Smooth muscle cell (in vitro differentiated cells): ENCODE results near the gene KCTD6. TPM values are rescaled to one million over a fixed set of nuclear protein-coding genes. Genes with fewer than 3 reads are reported as not detected.

ENCODE experiments used
- DNase-seq: peaks from one replicate; lab custom pipeline; 2025; ENCODE audit not compliant: unreplicated experiment; lab: John Stamatoyannopoulos, UW
- H2AFZ ChIP-seq: fragments of 200-600 bp; sonication (generic); 2 replicates; pipeline ENCODE4 v1.6.0; 2016; ENCODE audit warnings: antibody characterized with exemption, low read depth, mild to moderate bottlenecking
- H3F3A ChIP-seq: fragments of 200-600 bp; sonication (generic); 2 replicates; pipeline ENCODE4 v1.6.0; 2017; ENCODE audit warnings: antibody characterized with exemption, low read depth
- H3K27ac ChIP-seq: fragments of 200-600 bp; sonication (generic); 2 replicates; pipeline ENCODE4 v1.5.1; 2016; ENCODE audit warnings: low read depth, mild to moderate bottlenecking
- H3K27me3 ChIP-seq: fragments of 200-600 bp; sonication (generic); 2 replicates; pipeline ENCODE4 v1.6.1; 2016; ENCODE audit warnings: low read depth, mild to moderate bottlenecking
- H3K36me3 ChIP-seq: fragments of 200-600 bp; sonication (generic); 2 replicates; pipeline ENCODE4 v1.5.1; 2016; ENCODE audit warnings: low read depth
- H3K4me1 ChIP-seq: fragments of 200-600 bp; sonication (generic); 2 replicates; pipeline ENCODE4 v1.5.1; 2016; ENCODE audit warnings: low read depth
- H3K4me2 ChIP-seq: fragments of 200-600 bp; sonication (generic); 2 replicates; pipeline ENCODE4 v1.6.0; 2016; ENCODE audit warnings: mild to moderate bottlenecking
- H3K4me3 ChIP-seq: fragments of 200-600 bp; sonication (generic); 2 replicates; pipeline ENCODE4 v1.5.1; 2016; ENCODE audit warnings: mild to moderate bottlenecking
- H3K79me2 ChIP-seq: fragments of 200-600 bp; sonication (generic); 2 replicates; pipeline ENCODE4 v1.6.0; 2016; ENCODE audit warnings: low read depth, mild to moderate bottlenecking
- H3K9ac ChIP-seq: fragments of 200-600 bp; sonication (generic); 2 replicates; pipeline ENCODE4 v1.6.0; 2016; ENCODE audit warnings: low read depth
- H3K9me3 ChIP-seq: fragments of 200-600 bp; sonication (generic); replicated peaks from 2 replicates; pipeline ENCODE4 v1.5.1; 2016; ENCODE audit warnings: low read depth
- H4K20me1 ChIP-seq: fragments of 200-600 bp; sonication (generic); 2 replicates; pipeline ENCODE4 v1.6.0; 2016; ENCODE audit warnings: low read depth
- WGBS: methylation state at CpG from one replicate; pipeline ENCODE4 v1.1.7; 2016; ENCODE audit warnings: low lambda C conversion rate; 5-methylcytosine and 5-hydroxymethylcytosine counted together
- polyA plus RNA-seq: library from polyadenylated mRNA; unstranded; fragments of >200 nt; fragmentation: Nextera tagmentation; extraction: Ambion mirVana; gene quantifications from 2 replicates; pipeline ENCODE4 v1.2.1, GENCODE V29; 2016
- total RNA-seq: library from RNA; depleted of rRNA; stranded (reverse); fragments of >200 nt; gene quantifications from 2 replicates; pipeline ENCODE4 v1.2.3, GENCODE V29; 2014
- TF ChIP-seq, protein P1 (sequence below): fragments of 200-600 bp; sonication (generic); IDR thresholded peaks from 2 replicates; pipeline ENCODE4 v1.5.1; 2017; ENCODE audit warnings: borderline replicate concordance, mild to moderate bottlenecking, antibody characterized with exemption; ENCODE audit not compliant: insufficient read depth, poor library complexity, severe bottlenecking

The KCTD6 gene
- total and polyA plus RNA-seq, 2 experiments from 2014 or later: 20.9 to 21.4 TPM

DNA sequence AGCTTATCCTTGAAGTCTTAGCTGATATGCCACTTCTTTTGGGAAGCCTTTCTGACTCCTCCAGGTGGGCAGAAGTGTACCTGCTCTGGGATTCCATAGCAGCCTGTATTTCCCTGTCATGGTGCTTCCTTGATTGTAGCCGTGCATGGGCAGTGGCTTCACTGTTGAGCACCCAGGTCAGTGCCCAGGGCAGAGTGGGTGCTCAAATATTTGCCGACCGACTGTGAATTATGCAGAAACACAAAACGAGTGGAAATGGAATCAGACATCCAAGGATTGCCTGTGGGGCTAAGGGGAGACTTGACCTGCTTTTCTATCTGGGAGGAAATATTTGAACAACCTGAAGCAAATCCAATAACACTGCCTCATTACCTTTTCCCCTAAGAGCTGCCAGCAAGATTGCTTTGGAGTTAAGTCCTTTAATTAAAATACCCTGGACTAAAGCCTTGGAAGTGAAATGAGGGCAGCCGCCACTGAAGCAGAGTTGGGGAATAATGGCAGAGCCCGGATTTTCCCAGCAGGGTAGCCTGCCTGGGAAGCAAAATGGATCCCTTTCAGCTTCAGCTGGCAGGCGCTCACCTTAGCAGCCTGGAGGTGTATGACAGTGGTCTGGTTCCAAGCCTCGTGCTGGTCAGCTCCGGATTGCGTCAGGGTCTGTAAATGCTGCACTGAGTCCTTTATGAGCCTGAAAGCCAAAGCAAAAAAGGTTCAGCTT, 30.2 kb downstream of the KCTD6 start:
- Histone ChIP-seq H3K36me3 (no peaks in the 10 kb centered on the region), H3K27me3 (no peaks in the 10 kb centered on the region), H3K27ac (no peak overlapping the region), H4K20me1 (no peaks in the 10 kb centered on the region), H3K9ac (no peak overlapping the region), H3K4me1 (peaks cover 35% of the 10 kb centered on the region), H2AFZ (no peak overlapping the region), H3K4me3 (no peak overlapping the region), H3K4me2 (no peak overlapping the region), H3F3A (no peaks in the 10 kb centered on the region), H3K79me2 (no peaks in the 10 kb centered on the region), H3K9me3 (no peaks in the 10 kb centered on the region)
- WGBS: 68% methylated on average over 10 of the region's 10 CpGs
- TF ChIP-seq, protein P1, sequence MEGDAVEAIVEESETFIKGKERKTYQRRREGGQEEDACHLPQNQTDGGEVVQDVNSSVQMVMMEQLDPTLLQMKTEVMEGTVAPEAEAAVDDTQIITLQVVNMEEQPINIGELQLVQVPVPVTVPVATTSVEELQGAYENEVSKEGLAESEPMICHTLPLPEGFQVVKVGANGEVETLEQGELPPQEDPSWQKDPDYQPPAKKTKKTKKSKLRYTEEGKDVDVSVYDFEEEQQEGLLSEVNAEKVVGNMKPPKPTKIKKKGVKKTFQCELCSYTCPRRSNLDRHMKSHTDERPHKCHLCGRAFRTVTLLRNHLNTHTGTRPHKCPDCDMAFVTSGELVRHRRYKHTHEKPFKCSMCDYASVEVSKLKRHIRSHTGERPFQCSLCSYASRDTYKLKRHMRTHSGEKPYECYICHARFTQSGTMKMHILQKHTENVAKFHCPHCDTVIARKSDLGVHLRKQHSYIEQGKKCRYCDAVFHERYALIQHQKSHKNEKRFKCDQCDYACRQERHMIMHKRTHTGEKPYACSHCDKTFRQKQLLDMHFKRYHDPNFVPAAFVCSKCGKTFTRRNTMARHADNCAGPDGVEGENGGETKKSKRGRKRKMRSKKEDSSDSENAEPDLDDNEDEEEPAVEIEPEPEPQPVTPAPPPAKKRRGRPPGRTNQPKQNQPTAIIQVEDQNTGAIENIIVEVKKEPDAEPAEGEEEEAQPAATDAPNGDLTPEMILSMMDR: no peak
- no peak for DNase-seq

GRCh38 chr3:58522759-58523425, 31.0 kb downstream of the KCTD6 start:
- Histone ChIP-seq H3F3A (no peaks in the 10 kb centered on the region), H3K4me3 (no peak overlapping the region)

DNA sequence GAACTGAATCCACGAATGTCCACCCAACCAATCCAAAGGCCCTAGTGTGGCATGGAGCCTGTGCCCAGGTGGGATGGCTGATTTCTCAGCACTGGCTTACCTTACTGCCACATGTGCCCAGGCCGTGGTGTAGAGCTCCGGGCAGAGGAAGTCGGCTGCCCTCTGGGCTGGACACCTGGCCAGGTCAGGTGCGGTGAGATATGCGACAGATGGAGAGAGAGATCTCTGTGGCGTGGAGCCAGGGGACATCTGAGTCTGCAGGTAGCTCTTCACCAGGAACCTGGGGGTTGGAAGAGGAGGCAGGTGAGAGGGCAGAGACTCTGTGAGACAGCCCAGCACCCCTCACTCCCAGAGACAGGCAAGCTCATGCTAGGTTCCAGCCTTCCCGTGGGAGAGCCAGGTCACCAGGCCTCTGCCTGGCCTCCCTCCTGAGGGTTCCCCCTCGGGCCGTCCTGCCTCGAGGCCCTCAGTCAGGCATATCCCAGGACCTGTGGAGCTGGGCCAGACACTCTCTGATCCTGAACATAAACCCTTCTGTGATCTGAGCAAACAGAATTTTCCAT, 32.5 kb downstream of the KCTD6 start:
- Histone ChIP-seq H4K20me1 (no peaks in the 10 kb centered on the region), H3K27ac (no peak overlapping the region), H3K27me3 (no peaks in the 10 kb centered on the region), H3F3A (no peaks in the 10 kb centered on the region), H2AFZ (no peak overlapping the region), H3K9ac (no peak overlapping the region), H3K79me2 (no peaks in the 10 kb centered on the region), H3K4me1 (peaks cover 30% of the 10 kb centered on the region), H3K9me3 (no peaks in the 10 kb centered on the region), H3K4me3 (no peak overlapping the region), H3K4me2 (no peak overlapping the region), H3K36me3 (no peaks in the 10 kb centered on the region)
- WGBS: 94% methylated on average over 11 of the region's 11 CpGs
- TF ChIP-seq, protein P1: no peak
- DNase-seq: no peak

More at GRCh38 chr3:58522759-58523425, 31.0 kb downstream of the KCTD6 start:
- H3K9me3 ChIP-seq: no peaks in the 10 kb centered on the region
- H3K27ac ChIP-seq: no peak overlapping the region
- H4K20me1 ChIP-seq: no peaks in the 10 kb centered on the region
- no peak overlapping the region for H3K4me2 ChIP-seq
- no peaks in the 10 kb centered on the region for H3K79me2 ChIP-seq
- TF ChIP-seq, protein P1: no peak
- peaks cover 35% of the 10 kb centered on the region for H3K4me1 ChIP-seq
- no peak overlapping the region for H2AFZ ChIP-seq
- H3K27me3 ChIP-seq: no peaks in the 10 kb centered on the region
- H3K9ac ChIP-seq: no peak overlapping the region
- 81% methylated on average over 5 of the region's 5 CpGs for WGBS
- no peaks in the 10 kb centered on the region for H3K36me3 ChIP-seq
- no peak for DNase-seq
